Liver (tissue), 3 donors: ENCODE data around the gene KRTAP4-7.

Source experiments
- GABPA ChIP-seq, 2 donors: IDR thresholded peaks in 1 of 2; conservative IDR thresholded peaks in 1 of 2; 2 replicates each; pipeline ENCODE4 v1.6.1; 2016; ENCODE audit warnings: antibody characterized with exemption in 2 of 2, mild to moderate bottlenecking in 1 of 2, moderate library complexity in 1 of 2
- TF ChIP-seq, protein P1 (sequence below): fragments of 150-350 bp; IDR thresholded peaks from 2 replicates; pipeline ENCODE4 v1.5.1; 2017; ENCODE audit warnings: improper control_type of control experiment, low read depth, low read length; ENCODE audit not compliant: missing input control
- TF ChIP-seq, protein P2 (sequence below): IDR thresholded peaks from 2 replicates; pipeline ENCODE4 v1.6.1; 2016; ENCODE audit warnings: antibody characterized with exemption
- donor health status: healthy.
- donor health status: healthy.

DNA sequence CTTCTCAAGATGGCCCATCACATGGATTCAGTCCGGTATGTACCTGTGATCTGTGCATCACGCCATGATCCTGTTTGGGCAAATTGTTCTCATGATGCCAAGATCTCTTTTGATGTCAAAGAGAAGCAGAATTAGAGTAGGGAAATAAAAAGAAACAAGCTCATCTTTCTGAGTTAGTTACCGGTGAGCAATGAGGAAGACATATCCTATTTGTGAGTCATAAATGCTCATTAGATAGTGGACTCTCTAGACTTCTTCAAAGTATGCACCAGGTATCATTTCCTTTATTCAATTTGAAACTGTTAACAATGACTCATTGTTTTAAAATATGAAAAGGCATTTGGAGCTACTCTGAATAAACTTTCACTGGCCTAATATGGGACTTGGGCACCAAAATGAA, 48.0 kb downstream of the KRTAP4-7 start:
- TF ChIP-seq, protein P1, sequence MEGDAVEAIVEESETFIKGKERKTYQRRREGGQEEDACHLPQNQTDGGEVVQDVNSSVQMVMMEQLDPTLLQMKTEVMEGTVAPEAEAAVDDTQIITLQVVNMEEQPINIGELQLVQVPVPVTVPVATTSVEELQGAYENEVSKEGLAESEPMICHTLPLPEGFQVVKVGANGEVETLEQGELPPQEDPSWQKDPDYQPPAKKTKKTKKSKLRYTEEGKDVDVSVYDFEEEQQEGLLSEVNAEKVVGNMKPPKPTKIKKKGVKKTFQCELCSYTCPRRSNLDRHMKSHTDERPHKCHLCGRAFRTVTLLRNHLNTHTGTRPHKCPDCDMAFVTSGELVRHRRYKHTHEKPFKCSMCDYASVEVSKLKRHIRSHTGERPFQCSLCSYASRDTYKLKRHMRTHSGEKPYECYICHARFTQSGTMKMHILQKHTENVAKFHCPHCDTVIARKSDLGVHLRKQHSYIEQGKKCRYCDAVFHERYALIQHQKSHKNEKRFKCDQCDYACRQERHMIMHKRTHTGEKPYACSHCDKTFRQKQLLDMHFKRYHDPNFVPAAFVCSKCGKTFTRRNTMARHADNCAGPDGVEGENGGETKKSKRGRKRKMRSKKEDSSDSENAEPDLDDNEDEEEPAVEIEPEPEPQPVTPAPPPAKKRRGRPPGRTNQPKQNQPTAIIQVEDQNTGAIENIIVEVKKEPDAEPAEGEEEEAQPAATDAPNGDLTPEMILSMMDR: no peak
- no peak for TF ChIP-seq GABPA (IDR thresholded peaks at IDR 0.05 in 1 of 2, conservative IDR thresholded peaks at IDR 0.05 in 1 of 2)
- TF ChIP-seq, protein P2, sequence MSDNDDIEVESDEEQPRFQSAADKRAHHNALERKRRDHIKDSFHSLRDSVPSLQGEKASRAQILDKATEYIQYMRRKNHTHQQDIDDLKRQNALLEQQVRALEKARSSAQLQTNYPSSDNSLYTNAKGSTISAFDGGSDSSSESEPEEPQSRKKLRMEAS: no peak
